ENCODE measurements around the gene USP14.

DNA sequence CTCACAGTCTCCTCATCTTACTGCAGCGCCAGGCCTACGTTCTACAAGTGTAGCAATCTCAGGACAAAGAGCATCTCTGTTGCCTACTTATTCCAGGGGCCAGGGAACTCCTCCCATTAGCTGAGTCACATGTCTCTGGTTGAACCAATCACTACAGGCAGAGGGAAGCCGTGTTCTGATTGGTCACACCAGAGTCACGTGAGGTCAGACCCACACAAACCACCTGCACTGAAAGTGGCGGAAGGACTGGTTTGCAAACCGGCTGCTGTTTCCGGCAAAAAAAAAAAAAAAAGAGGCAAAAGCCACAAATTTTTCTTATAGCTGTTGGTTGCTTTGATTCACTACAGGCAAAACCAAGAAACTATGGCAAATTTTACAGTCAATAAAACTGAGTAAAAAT lies 21.9 kb upstream of the USP14 start:
- TF ChIP-seq FOXM1 (IDR thresholded peaks at IDR 0.05; ENCODE audit: borderline replicate concordance) (no peak), BHLHE40 (IDR thresholded peaks at IDR 0.05; ENCODE audit: borderline replicate concordance) (no peak)
- TF ChIP-seq, protein P1, sequence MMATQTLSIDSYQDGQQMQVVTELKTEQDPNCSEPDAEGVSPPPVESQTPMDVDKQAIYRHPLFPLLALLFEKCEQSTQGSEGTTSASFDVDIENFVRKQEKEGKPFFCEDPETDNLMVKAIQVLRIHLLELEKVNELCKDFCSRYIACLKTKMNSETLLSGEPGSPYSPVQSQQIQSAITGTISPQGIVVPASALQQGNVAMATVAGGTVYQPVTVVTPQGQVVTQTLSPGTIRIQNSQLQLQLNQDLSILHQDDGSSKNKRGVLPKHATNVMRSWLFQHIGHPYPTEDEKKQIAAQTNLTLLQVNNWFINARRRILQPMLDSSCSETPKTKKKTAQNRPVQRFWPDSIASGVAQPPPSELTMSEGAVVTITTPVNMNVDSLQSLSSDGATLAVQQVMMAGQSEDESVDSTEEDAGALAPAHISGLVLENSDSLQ (IDR thresholded peaks at IDR 0.05) = no peak

All from HEK293T (cell line).